ENCODE results near the gene SMYD3. TPM values are rescaled to one million over a fixed set of nuclear protein-coding genes. Genes with fewer than 3 reads are reported as not detected.

SMYD3 gene
- total and polyA plus RNA-seq, 2 donors (not counting 3 experiments of a cell fraction or from before 2014, with no cell fraction given): 16.0 to 32.1 TPM

DNA sequence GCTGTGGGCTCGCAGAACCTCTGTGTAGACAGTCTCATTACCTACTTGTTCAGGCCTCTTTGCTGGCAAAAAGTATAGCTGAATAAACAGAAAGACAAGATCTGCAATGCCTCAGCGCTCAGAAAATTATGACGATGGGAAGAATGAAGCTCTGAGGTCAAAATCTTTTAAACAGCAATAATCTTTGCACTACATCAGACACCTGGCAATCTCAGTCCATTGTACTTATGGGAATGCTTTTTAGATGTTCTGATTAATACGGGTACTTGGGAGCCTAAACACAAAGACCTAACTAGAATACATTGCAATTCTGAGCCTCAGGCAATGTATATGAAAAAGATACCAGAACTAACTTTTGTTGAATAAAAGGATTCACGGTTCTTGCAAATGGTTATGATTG lies 410.7 kb downstream of the SMYD3 start:
- POLR2A ChIA-PET: no interaction called here
- intact Hi-C loops (cut with micrococcal nuclease): no loop called here
- dilution Hi-C loops (cut with MboI; ENCODE audit: extremely low pct_ligation_motif_present, low sequenced_read_pairs): no loop called here
- H2AFZ ChIP-seq (ENCODE audit: low read depth, low read length): no peak overlapping the region
- no peaks in the 10 kb centered on the region for H3K79me2 ChIP-seq (ENCODE audit: control insufficient read depth, insufficient read depth, low read length)
- H3K27ac ChIP-seq (ENCODE audit: insufficient read depth, low read depth, low read length): no peak overlapping the region
- no peak for TF ChIP-seq POLR2AphosphoS5 (IDR thresholded peaks at IDR 0.05; ENCODE audit: insufficient read depth, low read depth, low read length)
- TF ChIP-seq GATA2 (IDR thresholded peaks at IDR 0.05; ENCODE audit: insufficient read depth, insufficient read length, low read depth, low read length): no peak
- TF ChIP-seq, protein P1, sequence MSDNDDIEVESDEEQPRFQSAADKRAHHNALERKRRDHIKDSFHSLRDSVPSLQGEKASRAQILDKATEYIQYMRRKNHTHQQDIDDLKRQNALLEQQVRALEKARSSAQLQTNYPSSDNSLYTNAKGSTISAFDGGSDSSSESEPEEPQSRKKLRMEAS (IDR thresholded peaks at IDR 0.05; ENCODE audit: insufficient read depth, insufficient read length): no peak
- no peak for TF ChIP-seq POLR2A (IDR thresholded peaks at IDR 0.05; ENCODE audit: low read depth, low read length)
- TF ChIP-seq FOS (IDR thresholded peaks at IDR 0.05; ENCODE audit: borderline replicate concordance, insufficient read depth, low read length): no peak
- TF ChIP-seq EZH2 (IDR thresholded peaks at IDR 0.05; ENCODE audit: borderline replicate concordance, low read depth, low read length, severe bottlenecking): no peak
- no peak for TF ChIP-seq MYC (IDR thresholded peaks at IDR 0.05; ENCODE audit: low read depth, low read length)
- no peak for TF ChIP-seq JUN (IDR thresholded peaks at IDR 0.05; ENCODE audit: borderline replicate concordance, insufficient read depth, insufficient read length, low read depth)
- TF ChIP-seq, protein P2, sequence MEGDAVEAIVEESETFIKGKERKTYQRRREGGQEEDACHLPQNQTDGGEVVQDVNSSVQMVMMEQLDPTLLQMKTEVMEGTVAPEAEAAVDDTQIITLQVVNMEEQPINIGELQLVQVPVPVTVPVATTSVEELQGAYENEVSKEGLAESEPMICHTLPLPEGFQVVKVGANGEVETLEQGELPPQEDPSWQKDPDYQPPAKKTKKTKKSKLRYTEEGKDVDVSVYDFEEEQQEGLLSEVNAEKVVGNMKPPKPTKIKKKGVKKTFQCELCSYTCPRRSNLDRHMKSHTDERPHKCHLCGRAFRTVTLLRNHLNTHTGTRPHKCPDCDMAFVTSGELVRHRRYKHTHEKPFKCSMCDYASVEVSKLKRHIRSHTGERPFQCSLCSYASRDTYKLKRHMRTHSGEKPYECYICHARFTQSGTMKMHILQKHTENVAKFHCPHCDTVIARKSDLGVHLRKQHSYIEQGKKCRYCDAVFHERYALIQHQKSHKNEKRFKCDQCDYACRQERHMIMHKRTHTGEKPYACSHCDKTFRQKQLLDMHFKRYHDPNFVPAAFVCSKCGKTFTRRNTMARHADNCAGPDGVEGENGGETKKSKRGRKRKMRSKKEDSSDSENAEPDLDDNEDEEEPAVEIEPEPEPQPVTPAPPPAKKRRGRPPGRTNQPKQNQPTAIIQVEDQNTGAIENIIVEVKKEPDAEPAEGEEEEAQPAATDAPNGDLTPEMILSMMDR (IDR thresholded peaks at IDR 0.05; ENCODE audit: extremely low read depth in 1 of 2, insufficient read depth in 1 of 2, low read depth in 1 of 2, low read length in 2 of 2): no peak
- no peaks in the 10 kb centered on the region for H3K27me3 ChIP-seq (ENCODE audit: control insufficient read depth in 2 of 2, insufficient read depth in 2 of 2, low read length in 2 of 2)
- DNase-seq (ENCODE audit: low read depth, low spot score) (no peak), FAIRE-seq (no peak)
- H3K36me3 ChIP-seq (ENCODE audit: control insufficient read depth in 2 of 2, extremely low read depth in 1 of 2, insufficient read depth in 2 of 2, low read length in 2 of 2): no peaks in the 10 kb centered on the region
- H3K9me3 ChIP-seq (replicated peaks; ENCODE audit: control insufficient read depth, insufficient read depth, low read length): no peaks in the 10 kb centered on the region
- H3K4me1 ChIP-seq (ENCODE audit: control insufficient read depth, extremely low read depth, insufficient read depth, low read length): no peaks in the 10 kb centered on the region
- H3K4me3 ChIP-seq (replicated peaks in 1 of 3; ENCODE audit: insufficient read depth in 1 of 3, low read depth in 1 of 3, low read length in 3 of 3): no peak overlapping the region
- CTCF ChIA-PET: no interaction called here
- H3K9ac ChIP-seq (replicated peaks; ENCODE audit: extremely low read depth, insufficient read depth, low read length): no peak overlapping the region
- no TSS peak for BruUV-seq (replicated peaks)
- H3K4me2 ChIP-seq (ENCODE audit: insufficient read depth, low read length): no peak overlapping the region
- no peaks in the 10 kb centered on the region for H4K20me1 ChIP-seq (replicated peaks; ENCODE audit: control insufficient read depth, extremely low read depth, insufficient read depth, low read length)
- no peaks in the 10 kb centered on the region for H3K9me1 ChIP-seq (replicated peaks; ENCODE audit: control insufficient read depth, extremely low read depth, insufficient read depth, low read length)
